SIG-M5 treated with dmso at 0.1 percent for 504 hours (cell line): ENCODE results near the gene CRBN.

Experiments
- DNase-seq: peaks from one replicate; lab custom pipeline; 2025; ENCODE audit not compliant: unreplicated experiment; lab: John Stamatoyannopoulos, UW

The CRBN gene

GRCh38 chr3:3172627-3173026 lies 6.9 kb downstream of the CRBN start:
- DNase-seq: no peak

- peak; percentile 14 for DNase-seq
These were observed 8.5 kb downstream of the CRBN start for GRCh38 chr3:3170998-3171397.

DNA sequence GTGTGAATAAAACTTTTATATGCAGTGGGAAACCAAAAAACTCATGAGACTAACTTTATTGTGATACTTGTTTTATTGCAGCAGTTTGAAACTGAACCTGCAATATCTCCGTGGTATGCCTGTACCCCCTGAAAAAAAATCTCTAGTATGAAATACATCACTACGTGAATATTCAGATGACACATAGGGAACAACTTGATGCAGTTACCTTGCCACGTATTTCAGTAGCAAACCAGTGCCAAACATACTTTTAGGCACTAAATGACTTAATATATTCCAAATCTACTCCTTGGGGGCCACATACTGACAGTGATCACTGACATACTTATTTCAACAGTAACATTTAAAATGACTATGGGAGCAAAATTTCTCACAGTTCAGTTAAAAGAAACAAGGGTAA lies 13.8 kb downstream of the CRBN start:
- no peak for DNase-seq

DNA sequence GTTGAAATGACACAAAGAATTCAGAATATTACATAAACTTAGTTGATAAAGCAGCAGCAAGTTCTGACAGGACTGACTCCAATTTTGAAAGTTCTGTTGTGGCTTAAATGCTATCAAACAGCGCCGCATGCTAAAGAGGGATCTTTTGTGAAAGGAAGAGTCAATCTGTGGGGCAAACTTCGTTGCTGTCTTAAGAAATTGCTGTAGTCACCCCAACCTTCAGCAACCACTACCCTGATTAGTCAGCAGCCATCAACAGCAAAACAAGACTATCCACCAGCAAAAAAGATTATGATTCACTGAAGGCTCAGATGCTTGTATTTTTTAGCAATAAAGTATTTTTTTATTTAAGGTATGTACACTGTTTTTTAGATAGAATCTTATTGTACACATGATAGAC lies 14.2 kb downstream of the CRBN start:
- no peak for DNase-seq

DNA sequence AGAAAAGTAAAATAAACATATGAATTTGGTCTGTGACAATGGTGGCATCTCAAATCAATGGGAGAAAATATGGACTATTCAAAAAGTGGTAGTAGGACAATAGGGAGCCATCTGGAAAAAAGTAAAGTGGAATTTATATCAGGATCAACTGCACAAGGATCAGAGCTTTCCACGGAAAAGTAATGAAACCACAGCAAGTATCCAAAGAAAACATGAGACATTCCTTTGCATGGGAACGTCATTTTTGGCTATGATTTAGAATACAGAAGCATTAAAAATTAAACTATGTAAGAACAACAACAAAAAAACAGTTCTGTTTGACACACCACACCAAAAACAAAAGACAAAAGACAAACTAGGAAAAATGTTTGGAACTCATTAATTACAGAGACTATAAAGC lies 18.7 kb downstream of the CRBN start:
- no peak for DNase-seq

GRCh38 chr3:3157484-3157883 lies 22.0 kb downstream of the CRBN start:
- no peak for DNase-seq

DNA sequence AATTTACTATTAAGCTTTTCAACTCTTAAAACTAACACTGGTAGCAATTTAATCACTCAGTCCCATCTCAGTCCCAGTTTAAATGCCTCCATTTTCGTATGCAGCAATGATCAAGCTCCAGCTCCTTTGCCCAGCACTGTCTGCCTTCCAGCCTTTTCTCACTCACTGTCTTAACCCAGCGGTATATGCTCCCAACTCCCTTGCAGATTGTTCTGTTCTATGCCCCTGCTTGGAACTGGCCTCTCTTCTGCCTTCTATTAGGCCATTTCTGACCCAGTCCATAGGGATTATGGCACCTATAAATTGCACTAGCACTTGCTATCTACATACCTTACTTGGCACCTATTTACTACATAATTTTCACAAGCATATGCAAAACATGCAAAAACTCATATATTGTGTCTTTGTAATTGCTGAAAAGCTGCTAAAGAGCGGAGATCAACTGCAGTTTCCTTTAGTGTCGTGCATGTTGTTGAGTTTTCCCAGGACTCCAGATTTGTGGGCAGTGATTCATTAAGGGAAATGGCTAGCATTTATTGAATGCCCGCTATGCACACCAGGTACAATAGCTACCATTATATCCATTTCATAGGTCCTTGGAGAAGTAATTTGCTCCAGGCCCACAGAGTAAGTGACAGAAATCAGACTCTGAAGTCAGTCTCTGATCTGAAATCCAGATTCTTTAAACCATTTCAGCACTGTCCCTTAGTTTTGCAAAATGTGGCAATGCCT lies 24.4 kb downstream of the CRBN start:
- DNase-seq: no peak

GRCh38 chr3:3151513-3151912 lies 28.0 kb downstream of the CRBN start:
- no peak for DNase-seq

- DNase-seq: no peak
These were observed 29.9 kb downstream of the CRBN start for GRCh38 chr3:3149560-3149959.

DNA sequence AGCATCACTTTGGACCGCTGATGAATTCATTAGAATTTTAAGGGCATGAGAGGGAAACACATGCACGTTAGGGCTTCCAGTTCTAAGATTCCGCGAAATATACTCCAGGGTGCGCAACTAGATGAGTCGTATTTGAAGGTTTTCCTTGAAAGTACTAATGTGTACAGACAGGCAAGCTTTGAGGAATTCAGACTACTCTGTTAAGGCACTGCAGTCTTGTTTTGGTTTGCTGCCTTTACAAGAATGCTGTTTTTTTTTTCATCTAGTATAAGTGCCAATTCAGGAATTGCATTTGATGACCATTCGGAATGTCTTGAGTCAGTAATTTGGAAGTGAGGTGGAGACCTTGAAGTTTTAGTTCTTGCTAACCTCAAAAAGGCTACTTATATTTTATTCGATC lies 33.7 kb downstream of the CRBN start:
- DNase-seq: no peak

- DNase-seq: no peak
These were observed 37.6 kb downstream of the CRBN start for GRCh38 chr3:3141939-3142338.

- no peak for DNase-seq
These were observed 42.0 kb downstream of the CRBN start for GRCh38 chr3:3137526-3137925.

DNA sequence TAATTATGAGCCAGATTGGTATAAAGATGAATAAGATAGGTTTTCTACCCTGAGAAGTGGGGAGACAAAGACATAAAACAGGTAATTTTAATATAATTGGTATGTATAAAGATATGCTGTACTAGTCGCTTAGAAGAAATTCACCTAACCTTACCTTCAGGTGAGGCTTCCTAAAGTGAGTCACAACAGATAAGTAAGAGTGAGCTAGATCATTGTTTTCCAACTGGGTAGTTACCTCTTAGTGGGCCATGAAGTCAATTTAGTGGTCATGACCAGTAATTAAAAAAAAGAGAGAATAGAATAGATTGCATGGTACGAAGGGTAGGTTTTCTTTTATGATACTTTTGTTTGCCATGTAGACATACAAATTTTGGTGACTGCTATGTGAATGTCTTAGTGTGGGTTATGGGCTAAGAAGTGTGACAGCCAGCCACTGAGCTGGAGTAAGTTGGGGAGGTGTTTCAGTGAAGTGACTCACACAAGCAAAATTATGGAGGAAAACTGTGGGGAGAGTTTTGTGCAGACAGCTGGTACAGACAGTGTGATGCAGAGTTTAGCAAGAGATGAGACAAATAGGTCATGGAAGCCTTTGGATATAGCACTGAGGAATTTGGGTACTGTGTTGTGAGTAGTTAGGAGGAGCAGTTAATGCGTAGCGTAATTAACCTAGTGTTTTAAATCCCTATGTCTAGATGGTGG lies 44.6 kb downstream of the CRBN start:
- no peak for DNase-seq

GRCh38 chr3:3133500-3133899 lies 46.0 kb downstream of the CRBN start:
- no peak for DNase-seq

DNA sequence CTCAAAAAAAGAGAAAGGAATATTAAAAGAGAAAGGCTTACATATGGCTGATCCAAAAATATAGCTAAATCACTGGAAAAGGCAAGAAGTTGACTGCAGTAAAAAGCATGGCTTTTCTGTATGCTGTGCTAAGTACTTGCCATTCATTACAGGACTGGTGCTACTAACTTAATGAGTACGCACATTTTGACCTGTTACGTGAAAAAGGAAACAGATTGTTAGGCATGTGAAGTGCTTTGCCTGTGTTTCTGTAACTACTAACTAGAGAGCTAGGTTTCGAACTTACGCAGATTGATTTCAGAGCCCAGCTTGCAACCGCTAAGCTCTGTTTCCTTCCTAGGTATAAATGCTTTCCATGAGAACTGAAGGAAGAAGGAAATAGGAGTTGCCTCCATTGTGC lies 49.9 kb downstream of the CRBN start:
- DNase-seq: no peak

GRCh38 chr3:3127432-3128010 lies 52.0 kb downstream of the CRBN start:
- DNase-seq: peak; percentile 18

DNA sequence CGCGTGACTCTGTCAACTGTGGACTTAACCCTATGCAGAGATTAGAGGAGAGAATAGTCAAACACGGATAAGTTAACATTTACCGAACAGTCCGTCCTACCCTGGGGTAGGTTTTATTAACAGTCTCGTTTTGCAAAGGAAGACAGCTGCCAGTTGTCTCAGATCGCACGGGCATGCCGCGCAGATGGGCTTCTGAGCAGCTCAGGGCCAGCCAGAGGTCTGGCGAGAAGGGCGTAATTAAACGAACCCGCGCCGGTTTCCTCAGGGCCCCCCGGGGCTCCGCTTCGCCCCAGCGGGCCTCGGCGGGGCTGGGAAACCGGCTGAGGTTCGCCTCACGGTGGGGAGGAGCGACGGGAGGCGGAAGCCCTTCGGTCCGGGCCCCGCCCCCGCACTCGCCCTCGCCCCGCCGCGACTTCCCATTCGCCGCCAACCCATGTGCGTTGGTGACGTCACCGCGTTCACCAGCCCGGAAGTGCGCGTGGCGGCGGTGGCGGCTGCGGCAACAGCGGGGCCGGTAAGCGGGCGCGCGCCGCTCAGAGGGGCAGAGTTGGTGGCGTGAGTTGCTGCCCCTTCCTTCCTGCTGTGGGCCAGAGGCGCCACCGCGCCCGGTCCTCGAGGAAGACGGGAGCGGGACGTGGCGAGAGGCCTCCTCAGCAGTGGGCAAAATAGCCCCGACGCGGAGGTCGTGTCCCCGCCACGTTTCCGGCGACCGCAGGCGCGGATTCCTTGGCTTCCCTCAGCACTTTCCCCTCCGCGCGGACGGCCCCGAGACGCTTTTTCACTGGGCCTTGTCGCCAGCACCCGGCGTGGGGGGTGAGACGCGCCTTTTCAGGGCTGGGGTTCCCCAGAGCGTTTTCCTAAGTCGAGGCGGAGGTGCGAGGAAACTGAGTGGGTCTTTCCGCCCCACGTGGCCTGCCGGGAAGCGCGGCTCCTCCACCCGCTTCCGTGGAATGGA lies 52.7 kb downstream of the CRBN start, which contains the start of gene TRNT1:
Gene TRNT1 (plus strand): TSS at position 464 of the 955 bp plus-strand sequence. CDS start 2,101 bp downstream, outside the sequence.
- peak; percentile 85 for DNase-seq

DNA sequence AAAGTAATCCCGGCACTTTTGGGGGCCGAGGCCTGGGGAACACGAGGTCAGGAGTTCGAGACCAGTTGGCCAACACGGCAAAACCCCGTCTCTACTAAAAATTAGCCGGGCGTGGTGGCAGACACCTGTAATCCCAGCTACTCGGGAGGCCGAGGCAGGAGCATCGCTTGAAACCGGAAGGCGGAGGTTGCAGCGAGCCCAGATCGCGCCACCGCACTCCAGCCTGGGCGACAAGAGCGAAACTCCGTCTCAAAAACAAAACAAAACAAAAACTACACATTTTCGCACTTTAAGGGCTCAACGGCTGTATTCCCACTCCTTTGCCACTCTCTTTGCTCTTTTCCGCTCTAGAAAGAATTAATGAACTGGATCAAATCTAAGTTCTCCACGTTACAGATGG lies 53.5 kb downstream of the CRBN start:
- DNase-seq: no peak

DNA sequence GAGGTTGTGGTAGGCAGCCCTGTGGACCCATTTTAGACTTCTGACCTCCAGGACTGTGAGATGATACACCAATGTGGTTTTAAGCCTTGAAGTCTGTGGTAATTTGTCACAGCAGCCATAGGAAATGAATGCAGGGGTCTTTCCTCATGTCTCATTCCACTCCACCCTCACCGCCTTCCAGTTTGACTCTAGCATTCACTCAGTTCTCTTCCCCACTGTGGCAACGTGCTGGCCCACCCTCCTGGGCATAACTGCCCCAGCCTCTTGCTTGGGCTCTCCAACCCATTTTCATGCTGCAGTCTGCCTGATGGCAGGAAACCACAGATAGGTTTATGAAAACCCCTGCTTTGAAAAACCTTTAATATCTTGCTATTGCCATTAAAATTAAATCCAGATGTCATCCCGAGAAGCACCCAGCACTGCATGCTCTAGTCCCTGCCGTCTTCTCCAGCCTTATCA lies 60.1 kb downstream of the CRBN start:
- DNase-seq: no peak

- DNase-seq: no peak
These were observed 61.8 kb downstream of the CRBN start for GRCh38 chr3:3117651-3118050.
